ENCODE results near the gene C16orf89. TPM values are rescaled to one million over a fixed set of nuclear protein-coding genes. Genes with fewer than 3 reads are reported as not detected.

Gene C16orf89
- total RNA-seq, 1 donor from 2014 or later = 1.0 TPM

- DNase-seq (ENCODE audit: low spot score) = no peak
- H3F3A ChIP-seq (ENCODE audit: low read depth) = peaks cover 8% of the 10 kb centered on the region
- no peaks in the 10 kb centered on the region for H3K79me2 ChIP-seq (ENCODE audit: low read depth)
- no peaks in the 10 kb centered on the region for H3K36me3 ChIP-seq
- H3K4me1 ChIP-seq = peaks cover 9% of the 10 kb centered on the region
- no peak overlapping the region for H2AFZ ChIP-seq (replicated peaks)
- Mint-ChIP-seq H3K27me3 (ENCODE audit: insufficient read depth, low read depth) (peaks cover 9% of the 10 kb centered on the region), H3K4me3 (no peak overlapping the region), H3K36me3 (no peaks in the 10 kb centered on the region), H3K27ac (no peak overlapping the region), H3K4me1 (no peaks in the 10 kb centered on the region), H3K9me3 (no peaks in the 10 kb centered on the region)
- H3K4me2 ChIP-seq = no peak overlapping the region
- no peak overlapping the region for H3K27ac ChIP-seq
- H3K4me3 ChIP-seq = no peak overlapping the region
- no peaks in the 10 kb centered on the region for H3K9me3 ChIP-seq (ENCODE audit: low read depth)
- no peak for TF ChIP-seq EZH2phosphoT487 (IDR thresholded peaks at IDR 0.05)
- no peak for TF ChIP-seq CTCF (IDR thresholded peaks at IDR 0.05)
- no peak for TF ChIP-seq EZH2 (IDR thresholded peaks at IDR 0.05)
- no peak overlapping the region for H3K9ac ChIP-seq
- H3K27me3 ChIP-seq = no peaks in the 10 kb centered on the region
- H4K20me1 ChIP-seq (ENCODE audit: low read depth) = no peaks in the 10 kb centered on the region
Measured at GRCh38 chr16:5008311-5008731, 57.4 kb downstream of the C16orf89 start.

- Histone ChIP-seq H3K4me2 (no peak overlapping the region), H4K20me1 (ENCODE audit: low read depth) (no peaks in the 10 kb centered on the region), H3K27me3 (no peaks in the 10 kb centered on the region), H2AFZ (replicated peaks) (no peak overlapping the region), H3K79me2 (ENCODE audit: low read depth) (no peaks in the 10 kb centered on the region), H3K9ac (no peak overlapping the region), H3K4me3 (no peak overlapping the region), H3K27ac (no peak overlapping the region), H3F3A (ENCODE audit: low read depth) (peaks cover 8% of the 10 kb centered on the region), H3K36me3 (no peaks in the 10 kb centered on the region), H3K9me3 (ENCODE audit: low read depth) (no peaks in the 10 kb centered on the region), H3K4me1 (peaks cover 9% of the 10 kb centered on the region)
- TF ChIP-seq EZH2 (IDR thresholded peaks at IDR 0.05) (no peak), EZH2phosphoT487 (IDR thresholded peaks at IDR 0.05) (no peak), CTCF (IDR thresholded peaks at IDR 0.05) (no peak)
- H3K27ac Mint-ChIP-seq = no peak overlapping the region
- no peaks in the 10 kb centered on the region for H3K36me3 Mint-ChIP-seq
- no peak overlapping the region for H3K4me3 Mint-ChIP-seq
- peaks cover 12% of the 10 kb centered on the region for H3K27me3 Mint-ChIP-seq (ENCODE audit: insufficient read depth, low read depth)
- no peaks in the 10 kb centered on the region for H3K9me3 Mint-ChIP-seq
- no peak for DNase-seq (ENCODE audit: low spot score)
- H3K4me1 Mint-ChIP-seq = no peaks in the 10 kb centered on the region
Measured at GRCh38 chr16:5007256-5007655, 58.5 kb downstream of the C16orf89 start.

GRCh38 chr16:5006348-5007193 lies 59.2 kb downstream of the C16orf89 start:
- no peaks in the 10 kb centered on the region for H3K79me2 ChIP-seq (ENCODE audit: low read depth)
- H3K36me3 Mint-ChIP-seq = no peaks in the 10 kb centered on the region

GRCh38 chr16:5005916-5006315 lies 59.8 kb downstream of the C16orf89 start:
- Histone ChIP-seq H3K9me3 (ENCODE audit: low read depth) (no peaks in the 10 kb centered on the region), H3K27ac (no peak overlapping the region)
- peaks cover 12% of the 10 kb centered on the region for H3K27me3 Mint-ChIP-seq (ENCODE audit: insufficient read depth, low read depth)

More at GRCh38 chr16:5006348-5007193, 59.2 kb downstream of the C16orf89 start:
- no peak for TF ChIP-seq EZH2 (IDR thresholded peaks at IDR 0.05)
- no peak for TF ChIP-seq EZH2phosphoT487 (IDR thresholded peaks at IDR 0.05)
- peaks cover 12% of the 10 kb centered on the region for H3K27me3 Mint-ChIP-seq (ENCODE audit: insufficient read depth, low read depth)
- H3K4me1 Mint-ChIP-seq = no peaks in the 10 kb centered on the region
- H3K4me3 ChIP-seq = no peak overlapping the region
- no peak for DNase-seq (ENCODE audit: low spot score)
- H2AFZ ChIP-seq (replicated peaks) = no peak overlapping the region
- no peaks in the 10 kb centered on the region for H3K9me3 ChIP-seq (ENCODE audit: low read depth)
- H4K20me1 ChIP-seq (ENCODE audit: low read depth) = no peaks in the 10 kb centered on the region
- no peaks in the 10 kb centered on the region for H3K36me3 ChIP-seq
- no peaks in the 10 kb centered on the region for H3K9me3 Mint-ChIP-seq
- H3K27ac ChIP-seq = no peak overlapping the region
- H3K27ac Mint-ChIP-seq = no peak overlapping the region
- H3F3A ChIP-seq (ENCODE audit: low read depth) = peaks cover 8% of the 10 kb centered on the region
- no peak overlapping the region for H3K4me3 Mint-ChIP-seq
- H3K27me3 ChIP-seq = no peaks in the 10 kb centered on the region
- no peak overlapping the region for H3K4me2 ChIP-seq
- no peak overlapping the region for H3K9ac ChIP-seq
- peaks cover 9% of the 10 kb centered on the region for H3K4me1 ChIP-seq

More at GRCh38 chr16:5005916-5006315, 59.8 kb downstream of the C16orf89 start:
- Histone ChIP-seq H3K9ac (no peak overlapping the region), H3K4me2 (no peak overlapping the region), H3K79me2 (ENCODE audit: low read depth) (no peaks in the 10 kb centered on the region), H3K4me3 (no peak overlapping the region), H3K27me3 (no peaks in the 10 kb centered on the region), H3K4me1 (peaks cover 4% of the 10 kb centered on the region), H3K36me3 (no peaks in the 10 kb centered on the region), H2AFZ (replicated peaks) (no peak overlapping the region), H3F3A (ENCODE audit: low read depth) (peaks cover 6% of the 10 kb centered on the region), H4K20me1 (ENCODE audit: low read depth) (no peaks in the 10 kb centered on the region)
- no peaks in the 10 kb centered on the region for H3K9me3 Mint-ChIP-seq
- H3K27ac Mint-ChIP-seq = no peak overlapping the region
- no peak for DNase-seq (ENCODE audit: low spot score)
- H3K4me1 Mint-ChIP-seq = no peaks in the 10 kb centered on the region
- TF ChIP-seq EZH2 (IDR thresholded peaks at IDR 0.05) (no peak), CTCF (IDR thresholded peaks at IDR 0.05) (no peak), EZH2phosphoT487 (IDR thresholded peaks at IDR 0.05) (no peak)
- no peak overlapping the region for H3K4me3 Mint-ChIP-seq
- no peaks in the 10 kb centered on the region for H3K36me3 Mint-ChIP-seq

All from neural progenitor cell (in vitro differentiated cells).